Activated CD8-positive, alpha-beta memory T cell treated with anti-CD3 and anti-CD28 coated beads, Interleukin-2, amount 50 U/mL, for 24 hours (primary cell): ENCODE measurements around the gene MACROD2.

Experiments
- DNase-seq: peaks from one replicate; pipeline ENCODE4 v3.0.0-alpha.2; 2020; ENCODE audit errors: extremely low read depth

Gene MACROD2

GRCh38 chr20:15445056-15445840, 1449.9 kb downstream of the MACROD2 start:
- no peak for DNase-seq

DNA sequence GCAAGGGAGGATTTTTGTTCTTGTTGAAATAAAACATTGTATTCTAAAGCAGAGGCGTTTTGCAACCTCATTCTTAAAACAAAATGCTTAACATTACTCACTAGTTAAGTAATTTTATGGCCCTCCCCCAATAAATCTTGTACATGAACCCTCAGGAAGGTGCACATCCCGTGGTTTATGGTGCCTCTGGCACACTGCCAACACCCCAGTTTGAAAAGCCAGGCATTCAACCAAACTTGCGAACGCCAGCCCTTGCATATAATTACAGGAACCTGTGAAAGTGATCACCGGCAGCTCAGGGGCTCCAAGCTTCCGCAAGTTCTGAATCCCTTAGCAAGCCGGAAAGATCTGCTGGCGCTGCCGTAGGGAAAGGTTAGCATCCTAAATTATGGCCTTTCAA, 1451.1 kb downstream of the MACROD2 start:
- DNase-seq: no peak

- DNase-seq: no peak
Observed at GRCh38 chr20:15447549-15447948, 1452.2 kb downstream of the MACROD2 start.

- no peak for DNase-seq
Observed at GRCh38 chr20:15449061-15449460, 1453.7 kb downstream of the MACROD2 start.

GRCh38 chr20:15451241-15451640, 1455.9 kb downstream of the MACROD2 start:
- DNase-seq: no peak

GRCh38 chr20:15455279-15455678, 1460.0 kb downstream of the MACROD2 start:
- DNase-seq: no peak

DNA sequence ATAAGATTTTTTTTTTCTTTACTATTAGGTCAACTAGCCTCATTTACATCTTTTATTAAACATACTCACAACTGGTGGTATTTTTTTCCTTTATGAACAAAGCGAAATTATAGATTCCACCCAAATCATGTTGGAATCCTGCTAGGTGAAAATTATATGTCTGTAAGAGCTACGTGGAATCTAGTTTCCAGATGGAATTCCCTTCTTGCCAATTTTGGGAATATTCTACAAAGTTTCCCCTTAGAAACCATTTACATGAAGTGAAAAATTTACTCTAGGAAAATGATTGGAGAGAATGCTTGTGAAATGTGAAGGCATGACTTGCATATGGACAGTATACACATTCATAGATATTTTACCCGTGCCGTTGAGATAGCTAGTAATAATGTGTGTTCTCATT, 1466.6 kb downstream of the MACROD2 start:
- DNase-seq: no peak

DNA sequence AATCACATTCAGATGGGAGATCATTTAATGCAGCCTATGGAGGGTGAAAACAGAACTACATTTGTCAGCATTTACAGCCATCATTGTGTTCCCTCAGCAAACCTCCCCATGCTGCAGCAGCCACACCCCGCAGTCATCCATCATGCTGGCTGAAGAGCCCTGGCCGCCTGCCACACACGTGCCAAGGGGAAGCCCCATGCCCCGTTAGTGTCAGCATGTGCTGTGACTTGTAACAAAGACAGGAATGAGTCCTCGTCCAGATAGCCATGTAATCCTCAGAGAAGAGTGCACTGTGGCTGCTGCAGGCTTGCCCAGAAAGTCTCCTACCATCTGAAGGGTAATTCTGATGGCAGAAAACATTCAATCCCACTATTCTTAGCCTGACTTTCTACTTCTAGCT, 1480.2 kb downstream of the MACROD2 start:
- DNase-seq: no peak

GRCh38 chr20:15476186-15476585, 1480.9 kb downstream of the MACROD2 start:
- DNase-seq: no peak

- no peak for DNase-seq
Observed at GRCh38 chr20:15476781-15477180, 1481.5 kb downstream of the MACROD2 start.

DNA sequence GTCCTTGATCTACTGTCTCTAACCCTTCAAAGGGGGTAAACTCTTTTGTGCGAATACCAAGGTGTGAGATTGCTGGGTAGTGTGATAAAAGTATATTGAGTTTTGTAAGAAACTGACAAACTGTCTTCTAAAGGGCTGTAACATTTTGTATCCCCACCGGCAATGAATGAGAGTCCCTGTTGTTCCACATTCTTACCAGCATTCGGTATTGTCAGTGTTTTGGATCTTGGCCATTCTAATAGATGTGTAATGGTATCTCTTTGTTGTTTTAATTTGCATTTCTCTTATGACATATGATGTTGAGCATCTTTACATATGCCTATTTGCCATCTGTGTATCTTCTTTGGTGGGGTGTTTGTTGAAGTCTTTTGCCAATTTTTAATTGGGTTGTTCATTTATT, 1487.2 kb downstream of the MACROD2 start:
- no peak for DNase-seq

- no peak for DNase-seq
Observed at GRCh38 chr20:15485519-15485918, 1490.2 kb downstream of the MACROD2 start.

GRCh38 chr20:15487030-15487429, 1491.7 kb downstream of the MACROD2 start:
- DNase-seq: no peak

DNA sequence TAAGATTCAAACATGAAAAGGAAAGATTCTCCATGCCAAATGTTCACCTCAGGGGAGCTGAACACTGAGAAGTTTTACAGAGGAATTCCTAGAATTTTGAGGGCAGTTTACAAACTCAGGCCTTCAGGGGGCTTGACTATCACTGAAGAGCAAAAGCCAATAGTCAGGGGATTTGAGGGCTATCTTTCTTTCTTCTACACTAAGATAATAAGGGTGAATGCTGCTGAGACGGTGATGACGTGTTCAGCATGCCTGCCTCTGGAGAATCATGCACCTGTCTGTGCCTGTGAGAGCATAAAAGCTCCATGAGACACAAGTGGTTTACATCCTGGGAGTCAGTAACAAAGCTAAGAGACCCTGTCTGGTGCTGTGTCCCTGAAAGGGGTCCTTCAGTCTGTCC, 1492.4 kb downstream of the MACROD2 start:
- DNase-seq: no peak

DNA sequence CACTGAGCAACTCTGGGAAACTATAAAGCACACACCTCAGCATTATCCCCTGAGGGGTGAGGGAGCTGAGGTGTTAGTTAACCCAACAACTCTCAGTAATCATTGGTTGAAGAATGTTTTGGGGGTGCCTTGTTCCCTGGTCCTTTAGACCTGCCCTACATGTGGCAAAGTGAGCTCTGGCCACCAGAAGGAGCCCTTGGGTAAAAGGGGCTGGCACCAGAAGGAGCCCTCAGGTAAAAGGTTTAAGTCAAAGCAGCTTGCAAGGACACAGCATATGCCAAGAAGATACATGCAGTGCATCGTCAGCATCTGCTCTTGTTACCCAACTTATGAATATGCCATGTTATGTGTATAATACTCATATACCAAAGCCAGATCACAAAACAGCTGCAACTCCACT, 1496.3 kb downstream of the MACROD2 start:
- DNase-seq: no peak

- DNase-seq: no peak
Observed at GRCh38 chr20:15494851-15495250, 1499.5 kb downstream of the MACROD2 start.

DNA sequence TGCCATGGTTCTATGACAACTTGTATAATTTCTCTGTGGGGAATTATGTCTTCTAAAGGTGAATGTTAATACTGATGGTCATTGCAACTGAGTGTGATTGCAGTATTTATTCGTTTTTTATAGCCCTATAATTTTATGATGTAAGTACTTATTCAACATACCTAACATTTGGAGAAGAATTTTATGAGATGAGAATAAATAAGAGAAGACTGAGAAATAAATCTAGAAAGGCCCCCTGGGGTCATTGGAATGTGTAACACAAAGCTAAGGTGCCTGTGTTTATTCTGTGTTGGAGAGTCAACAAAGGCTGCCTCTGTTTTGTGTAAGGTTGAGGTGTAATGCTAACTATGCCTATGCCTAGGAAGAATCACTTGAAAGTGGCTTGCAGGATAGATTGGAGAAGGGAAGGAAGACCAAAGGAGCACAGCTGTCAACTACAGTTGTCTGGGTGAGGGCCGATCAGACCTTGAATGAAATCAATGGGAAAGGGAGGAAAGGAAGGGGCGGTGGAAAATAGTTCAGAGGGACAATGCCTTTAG, 1501.3 kb downstream of the MACROD2 start:
- no peak for DNase-seq

- no peak for DNase-seq
Observed at GRCh38 chr20:15498926-15499325, 1503.6 kb downstream of the MACROD2 start.

DNA sequence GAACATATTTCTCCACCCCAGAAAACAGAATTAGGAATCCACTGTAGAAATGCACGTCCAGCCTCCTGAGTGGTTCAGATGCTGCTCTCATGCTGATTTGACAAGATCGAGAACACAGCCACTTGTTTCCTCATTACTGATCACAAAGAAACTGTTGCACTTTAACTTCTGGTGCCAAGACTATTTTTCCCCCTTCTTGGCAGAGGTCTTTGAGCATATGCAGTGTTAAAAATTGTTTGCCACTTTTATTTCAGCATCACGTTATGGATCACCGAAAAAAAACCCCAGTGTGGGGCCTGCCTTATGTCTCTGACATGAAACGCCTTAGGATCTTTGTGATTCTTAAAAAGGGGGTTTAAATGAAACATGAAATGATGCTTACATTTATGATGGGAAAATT, 1511.0 kb downstream of the MACROD2 start:
- DNase-seq: no peak

DNA sequence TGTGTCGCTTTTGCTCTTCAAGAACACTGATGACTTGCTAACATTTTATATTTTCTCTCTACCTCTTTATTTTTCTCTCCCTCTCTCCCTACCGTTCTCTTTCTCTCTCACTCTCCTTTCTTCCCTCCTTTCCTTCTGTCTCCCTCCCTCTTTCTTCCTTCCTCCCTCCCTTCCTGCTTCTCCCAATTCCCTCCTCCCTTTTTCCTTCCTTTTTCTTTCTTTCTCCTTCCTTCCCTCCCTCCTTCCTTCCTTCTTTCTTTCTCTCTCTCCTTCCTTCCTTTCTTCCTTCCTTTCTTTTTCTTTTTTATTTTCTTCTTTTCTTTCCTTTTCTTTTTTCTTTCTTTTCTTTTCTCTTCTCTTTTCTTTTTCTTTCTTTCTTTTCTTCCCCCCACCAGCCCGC, 1511.8 kb downstream of the MACROD2 start:
- DNase-seq: no peak

GRCh38 chr20:15511551-15511950, 1516.2 kb downstream of the MACROD2 start:
- DNase-seq: no peak

DNA sequence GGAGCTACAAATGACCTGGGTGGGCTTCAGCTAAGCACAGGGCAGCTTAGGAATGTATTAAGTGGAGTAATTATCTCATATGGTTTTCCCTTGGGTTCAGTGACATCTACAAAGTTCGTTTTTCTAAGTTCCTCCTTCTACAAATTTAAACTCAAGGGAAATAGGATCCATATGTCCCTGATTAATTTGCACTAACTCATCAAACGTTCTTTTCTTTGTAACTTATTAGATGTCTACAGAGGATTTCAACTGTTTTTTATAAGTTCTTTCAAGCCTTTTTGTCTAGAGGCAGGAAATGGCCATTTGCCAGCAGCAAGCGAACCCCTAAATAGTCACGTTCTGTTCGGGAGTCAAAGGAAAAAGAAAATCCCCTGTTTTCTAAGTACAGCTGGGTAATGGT, 1517.6 kb downstream of the MACROD2 start:
- DNase-seq: no peak

GRCh38 chr20:15515691-15516090, 1520.4 kb downstream of the MACROD2 start:
- DNase-seq: no peak
